Nasal cavity respiratory epithelium epithelial cell of viscerocranial mucosa (primary cell): ENCODE measurements around the gene NET1. TPM values are rescaled to one million over a fixed set of nuclear protein-coding genes. Genes with fewer than 3 reads are reported as not detected.

Experiments
- total RNA-seq: library from RNA; depleted of rRNA; stranded (reverse); fragments of >200 nt; gene quantifications from 2 replicates; pipeline ENCODE4 v1.2.3, GENCODE V29; 2014

Gene NET1
- 87.8 and 133 TPM in 2 replicates for total RNA-seq

GRCh38 chr10:5412277-5412941 is at the start of gene NET1:
NET1 (plus strand) TSS chr10:5412557; CDS start chr10:5412693, 136 bp downstream.

GRCh38 chr10:5364890-5365338 is 47.4 kb upstream of the NET1 start, which contains the start of gene UCN3:
UCN3 (plus strand) TSS chr10:5364966; CDS start chr10:5373721, 8,755 bp downstream.

GRCh38 chr10:5404208-5405041 is 7.9 kb upstream of the NET1 start, which contains the start of gene TUBAL3:
TUBAL3 (minus strand) TSS chr10:5404828; CDS start chr10:5404792, 36 bp downstream.

GRCh38 chr10:5499493-5500140 is 87.3 kb downstream of the NET1 start, which contains the start of gene CALML5:
CALML5 (minus strand) TSS chr10:5499570; CDS start chr10:5499438, 132 bp downstream.

Other genes with a start within 250 kb of the NET1 start
- not detected in 2 replicates for gene AKR1C8, start 227.4 kb upstream of the NET1 start, total RNA-seq
- not detected in 2 replicates for gene AKR1C4, start 215.7 kb upstream of the NET1 start, total RNA-seq
- gene UCN3, start 47.6 kb upstream of the NET1 start, total RNA-seq, result not detected in 2 replicates
- gene TUBAL3, start 7.7 kb upstream of the NET1 start, total RNA-seq, result 0.34 and 0.36 TPM in 2 replicates
- gene CALML5, start 87.0 kb downstream of the NET1 start, total RNA-seq, result 2.3 and 2.7 TPM in 2 replicates
- 9.2 and 11.5 TPM in 2 replicates for gene CALML3, start 112.4 kb downstream of the NET1 start, total RNA-seq